Measurements from ENCODE around the gene SDK2. TPM values are rescaled to one million over a fixed set of nuclear protein-coding genes. Genes with fewer than 3 reads are reported as not detected.

The SDK2 gene
- polyA plus RNA-seq, 1 of the 3 experiments (the other 2 are of a cell fraction): 0.02 TPM

GRCh38 chr17:73386561-73386960 lies 257.7 kb downstream of the SDK2 start (continued):
- no peak for TF ChIP-seq CTCF (IDR thresholded peaks at IDR 0.05)

- no peak overlapping the region for H2AFZ ChIP-seq (ENCODE audit: low read depth)
- no peak overlapping the region for H3K4me3 ChIP-seq (ENCODE audit: low read depth in 2 of 2, low read length in 1 of 2)
- no peaks in the 10 kb centered on the region for H3F3A ChIP-seq (replicated peaks; ENCODE audit: insufficient read depth)
- DNase-seq: no peak
- POLR2A ChIA-PET: no interaction called here
- peaks cover 33% of the 10 kb centered on the region for H3K27me3 ChIP-seq (ENCODE audit: insufficient read depth)
- H3K4me2 ChIP-seq: no peak overlapping the region
- no peaks in the 10 kb centered on the region for H3K9me2 ChIP-seq
- no peak overlapping the region for H3K9ac ChIP-seq
- H3K27ac ChIP-seq (ENCODE audit: low read depth in 2 of 2, low read length in 1 of 2): no peak overlapping the region
- CTCF ChIA-PET: interaction anchor here (0.7 to 3.8 kb wide), 4 partner anchors 14 to 195 kb away, joined by 3 to 17 read pairs (median 10); no protein-coding TSS in a partner anchor
- H4K20me1 ChIP-seq (ENCODE audit: insufficient read depth): no peaks in the 10 kb centered on the region
- H3K79me2 ChIP-seq (ENCODE audit: insufficient read depth): no peaks in the 10 kb centered on the region
- H3K9me3 ChIP-seq: no peaks in the 10 kb centered on the region
- WGBS (ENCODE audit: low lambda C conversion rate): 76% methylated on average over 7 of the region's 8 CpGs
- H3K4me1 ChIP-seq (ENCODE audit: control insufficient read depth in 1 of 2, insufficient read depth in 2 of 2, low read depth in 1 of 2, low read length in 1 of 2): no peaks in the 10 kb centered on the region
- no peak for TF ChIP-seq SIN3A (IDR thresholded peaks at IDR 0.05; ENCODE audit: borderline replicate concordance, low read depth, low read length)
- no peak for TF ChIP-seq POLR2AphosphoS5 (IDR thresholded peaks at IDR 0.05; ENCODE audit: low read depth, low read length)
- no peak for TF ChIP-seq JUND (IDR thresholded peaks at IDR 0.05)
- TF ChIP-seq MEF2A (IDR thresholded peaks at IDR 0.05; ENCODE audit: borderline replicate concordance, low read depth): no peak
- TF ChIP-seq MAX (IDR thresholded peaks at IDR 0.05; ENCODE audit: low read depth): no peak
- no peak for TF ChIP-seq RXRA (IDR thresholded peaks at IDR 0.05; ENCODE audit: borderline replicate concordance, low read depth)
- no peak for TF ChIP-seq GABPA (IDR thresholded peaks at IDR 0.05; ENCODE audit: low read depth)
- no peak for TF ChIP-seq NFIC (IDR thresholded peaks at IDR 0.05; ENCODE audit: borderline replicate concordance)
- no peak for TF ChIP-seq YY1 (IDR thresholded peaks at IDR 0.05; ENCODE audit: low read depth)
- TF ChIP-seq USF1 (IDR thresholded peaks at IDR 0.05; ENCODE audit: borderline replicate concordance, low read depth): no peak
- no peak for TF ChIP-seq NRF1 (IDR thresholded peaks at IDR 0.05; ENCODE audit: low read depth, low read length)
- H3K36me3 ChIP-seq (replicated peaks in 1 of 2; ENCODE audit: control insufficient read depth in 1 of 2, insufficient read depth in 2 of 2, low read length in 1 of 2): no peaks in the 10 kb centered on the region
These were observed 259.3 kb downstream of the SDK2 start for GRCh38 chr17:73384926-73385325.

GRCh38 chr17:73380439-73381106 lies 263.7 kb downstream of the SDK2 start:
- Histone ChIP-seq H3K4me1 (ENCODE audit: control insufficient read depth in 1 of 2, insufficient read depth in 2 of 2, low read depth in 1 of 2, low read length in 1 of 2) (no peaks in the 10 kb centered on the region), H3K4me3 (ENCODE audit: low read depth in 2 of 2, low read length in 1 of 2) (no peak overlapping the region), H3K4me2 (no peak overlapping the region), H2AFZ (ENCODE audit: low read depth) (no peak overlapping the region), H3K9me2 (no peaks in the 10 kb centered on the region), H4K20me1 (ENCODE audit: insufficient read depth) (no peaks in the 10 kb centered on the region), H3F3A (replicated peaks; ENCODE audit: insufficient read depth) (no peaks in the 10 kb centered on the region), H3K27ac (ENCODE audit: low read depth in 2 of 2, low read length in 1 of 2) (no peak overlapping the region), H3K27me3 (ENCODE audit: insufficient read depth) (peaks cover 24% of the 10 kb centered on the region), H3K9ac (no peak overlapping the region), H3K9me3 (no peaks in the 10 kb centered on the region), H3K36me3 (replicated peaks in 1 of 2; ENCODE audit: control insufficient read depth in 1 of 2, insufficient read depth in 2 of 2, low read length in 1 of 2) (no peaks in the 10 kb centered on the region), H3K79me2 (ENCODE audit: insufficient read depth) (no peaks in the 10 kb centered on the region)
- no peak for DNase-seq
- POLR2A ChIA-PET: no interaction called here
- 67% methylated on average over 29 of the region's 29 CpGs for WGBS (ENCODE audit: low lambda C conversion rate)
- CTCF ChIA-PET: interaction anchor here (1.7 to 20.6 kb wide), 3 partner anchors 10 to 123 kb away, joined by 8 to 691 read pairs (median 32); partner anchors contain the start of gene CPSF4L
- no peak for TF ChIP-seq GABPA (IDR thresholded peaks at IDR 0.05; ENCODE audit: low read depth)
- TF ChIP-seq ELF1 (IDR thresholded peaks at IDR 0.05): no peak
- no peak for TF ChIP-seq YY1 (IDR thresholded peaks at IDR 0.05; ENCODE audit: low read depth)
- no peak for TF ChIP-seq FOXJ3 (CRISPR knock-in tag; IDR thresholded peaks at IDR 0.05)
- no peak for TF ChIP-seq RAD21 (IDR thresholded peaks at IDR 0.05; ENCODE audit: low read length)
- TF ChIP-seq TEAD4 (IDR thresholded peaks at IDR 0.05; ENCODE audit: borderline replicate concordance, insufficient read depth): no peak
- TF ChIP-seq TAF1 (IDR thresholded peaks at IDR 0.05; ENCODE audit: borderline replicate concordance, low read depth, low read length): no peak
- TF ChIP-seq ZBTB33 (IDR thresholded peaks at IDR 0.05; ENCODE audit: borderline replicate concordance, low read depth): no peak
